ENCODE measurements around the gene STIM1.
A peak's percentile ranks its signal among the peaks of the same experiment; 100 is the strongest.

Gene STIM1

DNA sequence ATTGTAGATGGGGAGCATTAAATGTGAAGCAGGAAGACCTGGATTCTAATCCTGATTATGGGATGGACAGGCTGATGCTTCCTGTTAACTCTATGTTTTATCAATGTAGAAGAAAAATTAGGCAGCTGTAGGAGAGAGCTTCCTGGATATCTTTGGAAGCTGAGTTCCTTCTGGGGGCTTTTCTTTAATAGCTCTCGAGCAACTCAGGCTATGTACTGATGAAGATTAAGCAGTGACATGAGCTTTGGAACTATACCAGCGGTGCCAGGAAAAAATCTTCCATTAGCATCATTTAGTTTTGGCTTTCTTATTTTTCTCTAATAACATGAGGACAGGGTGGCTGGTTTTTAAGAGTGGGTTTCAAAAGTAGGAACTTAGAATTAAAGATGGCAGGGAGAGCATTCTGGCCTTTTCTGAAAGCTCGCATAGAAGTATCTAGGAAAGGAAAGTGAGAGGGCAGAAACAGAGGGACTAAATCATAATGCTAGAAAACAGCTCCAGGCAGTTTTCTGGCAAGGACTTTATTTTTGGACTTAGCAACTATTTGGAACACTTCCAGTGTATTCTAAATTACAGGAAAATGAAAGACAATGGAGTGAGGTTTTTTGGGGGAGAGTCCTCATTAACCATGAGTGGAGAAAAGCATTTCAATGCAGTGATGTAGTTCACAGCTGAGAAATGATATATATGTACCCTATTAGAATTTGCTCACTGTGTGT lies 169.9 kb downstream of the STIM1 start:
- Histone ChIP-seq H2AFZ (ENCODE audit: low read length, unreplicated experiment) (no peak overlapping the region), H3K27me3 (ENCODE audit: insufficient read depth, low read length) (no peaks in the 10 kb centered on the region), H3K27ac (ENCODE audit: low read depth, low read length) (peak overlapping the region; percentile 43; the same call in 1 of the 2 replicates), H3K4me1 (ENCODE audit: control insufficient read depth, insufficient read depth, low read length, unreplicated experiment) (peaks cover 6% of the 10 kb centered on the region), H3K4me3 (ENCODE audit: low read depth, low read length) (no peak overlapping the region), H3K79me2 (ENCODE audit: control insufficient read depth, insufficient read depth, low read length, unreplicated experiment) (no peaks in the 10 kb centered on the region), H3K36me3 (ENCODE audit: insufficient read depth, low read length) (peaks cover 8% of the 10 kb centered on the region; the same call in 1 of the 2 replicates)

DNA sequence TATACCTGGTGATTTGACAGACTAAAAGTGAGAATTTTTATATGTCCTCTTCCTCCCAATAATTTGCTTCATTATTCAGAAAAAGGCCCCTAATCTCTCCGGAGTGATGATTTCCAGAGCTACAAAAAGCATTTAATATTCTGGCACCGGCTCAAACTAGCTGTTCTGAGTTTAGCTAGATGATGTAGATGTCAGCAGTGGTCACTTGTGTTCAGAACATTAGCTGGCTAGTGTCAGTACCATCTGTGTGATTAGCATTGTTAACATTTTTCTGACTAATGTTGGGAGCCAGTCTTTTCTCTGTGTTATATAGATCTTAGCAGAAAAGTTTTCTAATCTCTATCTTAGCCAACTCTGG lies 170.5 kb downstream of the STIM1 start:
- Histone ChIP-seq H3K79me2 (ENCODE audit: control insufficient read depth, insufficient read depth, low read length, unreplicated experiment) (no peaks in the 10 kb centered on the region), H3K27ac (ENCODE audit: low read depth, low read length) (peak overlapping the region; percentile 43; the same call in 1 of the 2 replicates), H3K27me3 (ENCODE audit: insufficient read depth, low read length) (no peaks in the 10 kb centered on the region), H2AFZ (ENCODE audit: low read length, unreplicated experiment) (no peak overlapping the region), H3K4me1 (ENCODE audit: control insufficient read depth, insufficient read depth, low read length, unreplicated experiment) (peaks cover 6% of the 10 kb centered on the region), H3K36me3 (ENCODE audit: insufficient read depth, low read length) (peaks cover 8% of the 10 kb centered on the region; the same call in 1 of the 2 replicates), H3K4me3 (ENCODE audit: low read depth, low read length) (no peak overlapping the region)

DNA sequence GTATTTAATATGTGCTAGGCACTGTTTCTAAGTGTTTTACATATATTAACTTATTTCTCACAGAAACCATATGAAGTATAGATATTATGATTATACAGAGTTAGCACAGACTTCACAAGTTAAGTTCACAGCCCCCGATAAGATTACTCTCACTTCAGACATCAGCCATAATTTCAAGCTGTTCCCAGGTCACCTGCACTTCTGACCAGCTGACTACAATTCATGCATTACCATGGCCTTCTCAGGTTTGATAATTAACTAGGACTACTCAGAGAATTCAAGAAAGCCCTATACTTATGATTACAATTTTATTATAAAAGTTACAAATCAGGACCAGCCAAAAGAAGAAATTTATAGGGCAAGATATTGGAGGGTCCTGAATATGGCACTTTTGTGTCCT lies 170.9 kb downstream of the STIM1 start:
- Histone ChIP-seq H3K79me2 (ENCODE audit: control insufficient read depth, insufficient read depth, low read length, unreplicated experiment) (no peaks in the 10 kb centered on the region), H3K4me3 (ENCODE audit: low read depth, low read length) (no peak overlapping the region), H3K36me3 (ENCODE audit: insufficient read depth, low read length) (peaks cover 8% of the 10 kb centered on the region; the same call in 1 of the 2 replicates), H2AFZ (ENCODE audit: low read length, unreplicated experiment) (no peak overlapping the region), H3K27me3 (ENCODE audit: insufficient read depth, low read length) (no peaks in the 10 kb centered on the region), H3K27ac (ENCODE audit: low read depth, low read length) (0 out of 2 replicates have a peak overlapping the region, but pooled peaks have one; percentile 43), H3K4me1 (ENCODE audit: control insufficient read depth, insufficient read depth, low read length, unreplicated experiment) (peaks cover 6% of the 10 kb centered on the region)

DNA sequence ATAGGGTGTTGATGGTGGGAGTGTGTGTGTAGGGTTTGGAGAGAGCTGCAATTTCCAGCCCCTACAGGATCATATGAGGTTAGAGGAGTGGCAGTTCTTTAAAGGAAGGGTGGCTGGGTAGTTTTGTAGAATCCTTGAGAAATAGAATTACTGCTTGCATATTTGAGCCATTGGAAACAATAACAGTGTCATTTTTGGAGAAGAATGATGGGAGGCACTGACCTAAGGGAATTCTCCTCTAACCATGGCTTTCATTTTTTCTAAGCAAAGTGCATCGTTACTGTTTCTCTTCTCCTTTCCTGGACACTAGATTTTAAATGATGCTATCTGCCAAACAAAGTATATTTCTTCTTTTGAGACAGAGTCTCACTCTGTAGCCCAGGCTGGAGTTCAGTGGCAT lies 172.3 kb downstream of the STIM1 start:
- peaks cover 8% of the 10 kb centered on the region; the same call in 1 of the 2 replicates for H3K36me3 ChIP-seq (ENCODE audit: insufficient read depth, low read length)
- H3K27me3 ChIP-seq (ENCODE audit: insufficient read depth, low read length), result no peaks in the 10 kb centered on the region
- no peak overlapping the region for H3K4me3 ChIP-seq (ENCODE audit: low read depth, low read length)
- H3K79me2 ChIP-seq (ENCODE audit: control insufficient read depth, insufficient read depth, low read length, unreplicated experiment), result no peaks in the 10 kb centered on the region
- no peak overlapping the region for H3K27ac ChIP-seq (ENCODE audit: low read depth, low read length)
- no peak overlapping the region for H2AFZ ChIP-seq (ENCODE audit: low read length, unreplicated experiment)
- peaks cover 6% of the 10 kb centered on the region for H3K4me1 ChIP-seq (ENCODE audit: control insufficient read depth, insufficient read depth, low read length, unreplicated experiment)

DNA sequence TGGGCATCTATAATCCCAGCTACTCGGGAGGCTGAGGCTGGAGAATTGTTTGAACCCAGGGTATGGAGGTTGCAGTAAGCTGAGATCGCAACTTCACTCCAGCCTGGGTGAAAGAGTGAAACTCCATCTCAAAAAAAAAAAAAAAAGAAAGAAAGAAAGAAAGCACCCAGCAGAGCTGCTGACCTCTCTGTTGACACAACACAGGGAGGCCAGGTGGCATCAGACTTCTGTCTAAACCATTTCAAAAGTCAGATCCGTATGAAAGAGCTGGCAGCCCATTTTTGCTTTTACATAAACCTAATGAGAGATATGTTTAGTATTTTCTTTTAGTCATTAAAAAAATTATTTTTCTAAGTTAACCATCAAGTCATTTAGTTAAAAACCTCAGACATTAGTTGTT lies 174.7 kb downstream of the STIM1 start:
- Histone ChIP-seq H3K36me3 (ENCODE audit: insufficient read depth, low read length) (peaks cover 8% of the 10 kb centered on the region; the same call in 1 of the 2 replicates), H2AFZ (ENCODE audit: low read length, unreplicated experiment) (no peak overlapping the region), H3K79me2 (ENCODE audit: control insufficient read depth, insufficient read depth, low read length, unreplicated experiment) (no peaks in the 10 kb centered on the region), H3K27ac (ENCODE audit: low read depth, low read length) (no peak overlapping the region), H3K4me1 (ENCODE audit: control insufficient read depth, insufficient read depth, low read length, unreplicated experiment) (peaks cover 6% of the 10 kb centered on the region), H3K4me3 (ENCODE audit: low read depth, low read length) (no peak overlapping the region), H3K27me3 (ENCODE audit: insufficient read depth, low read length) (no peaks in the 10 kb centered on the region)

DNA sequence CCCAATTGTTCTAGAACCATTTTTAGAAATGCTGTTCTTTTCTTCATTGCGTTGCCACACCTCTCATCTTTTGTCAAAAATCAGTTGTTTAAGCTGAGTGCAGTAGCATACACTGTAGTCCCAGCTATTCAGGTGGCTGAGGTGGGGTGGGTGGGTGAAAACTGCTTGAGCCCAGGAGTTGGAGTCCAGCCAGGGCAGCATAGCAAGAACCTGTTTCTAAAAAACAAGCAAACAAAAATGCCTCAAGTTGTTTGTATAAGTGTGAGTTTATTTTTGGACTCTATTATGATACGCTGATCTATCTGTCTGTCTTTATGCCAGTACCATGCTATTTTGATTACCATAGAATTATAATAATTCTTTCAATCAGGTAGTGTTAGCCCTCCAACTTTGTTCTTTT lies 176.6 kb downstream of the STIM1 start:
- Histone ChIP-seq H3K27me3 (ENCODE audit: insufficient read depth, low read length) (no peaks in the 10 kb centered on the region), H3K79me2 (ENCODE audit: control insufficient read depth, insufficient read depth, low read length, unreplicated experiment) (no peaks in the 10 kb centered on the region), H3K36me3 (ENCODE audit: insufficient read depth, low read length) (no peaks in the 10 kb centered on the region), H2AFZ (ENCODE audit: low read length, unreplicated experiment) (no peak overlapping the region), H3K27ac (ENCODE audit: low read depth, low read length) (no peak overlapping the region), H3K4me1 (ENCODE audit: control insufficient read depth, insufficient read depth, low read length, unreplicated experiment) (no peaks in the 10 kb centered on the region), H3K4me3 (ENCODE audit: low read depth, low read length) (no peak overlapping the region)

DNA sequence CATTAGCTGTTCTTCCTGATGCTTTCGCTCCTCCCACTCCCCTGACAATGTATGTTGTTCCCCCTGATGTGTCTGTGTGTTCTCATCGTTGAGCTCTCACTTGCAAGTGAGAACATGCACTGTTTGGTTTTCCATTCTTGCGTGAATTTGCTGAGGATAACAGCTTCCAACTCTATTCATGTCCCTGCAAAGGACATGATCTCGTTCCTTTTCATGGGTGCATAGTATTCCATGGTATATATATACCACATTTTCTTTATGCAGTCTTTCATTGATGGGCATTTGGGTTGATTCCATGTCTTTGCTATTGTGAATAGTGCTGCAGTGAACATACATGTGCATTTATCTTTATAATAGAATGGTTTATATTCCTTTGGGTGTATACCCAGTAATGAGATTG lies 180.5 kb downstream of the STIM1 start:
- no peak overlapping the region for H3K27ac ChIP-seq (ENCODE audit: low read depth, low read length)
- no peaks in the 10 kb centered on the region for H3K79me2 ChIP-seq (ENCODE audit: control insufficient read depth, insufficient read depth, low read length, unreplicated experiment)
- H3K27me3 ChIP-seq (ENCODE audit: insufficient read depth, low read length), result no peaks in the 10 kb centered on the region
- no peak overlapping the region for H3K4me3 ChIP-seq (ENCODE audit: low read depth, low read length)
- H3K4me1 ChIP-seq (ENCODE audit: control insufficient read depth, insufficient read depth, low read length, unreplicated experiment), result no peaks in the 10 kb centered on the region
- H3K36me3 ChIP-seq (ENCODE audit: insufficient read depth, low read length), result no peaks in the 10 kb centered on the region
- no peak overlapping the region for H2AFZ ChIP-seq (ENCODE audit: low read length, unreplicated experiment)

DNA sequence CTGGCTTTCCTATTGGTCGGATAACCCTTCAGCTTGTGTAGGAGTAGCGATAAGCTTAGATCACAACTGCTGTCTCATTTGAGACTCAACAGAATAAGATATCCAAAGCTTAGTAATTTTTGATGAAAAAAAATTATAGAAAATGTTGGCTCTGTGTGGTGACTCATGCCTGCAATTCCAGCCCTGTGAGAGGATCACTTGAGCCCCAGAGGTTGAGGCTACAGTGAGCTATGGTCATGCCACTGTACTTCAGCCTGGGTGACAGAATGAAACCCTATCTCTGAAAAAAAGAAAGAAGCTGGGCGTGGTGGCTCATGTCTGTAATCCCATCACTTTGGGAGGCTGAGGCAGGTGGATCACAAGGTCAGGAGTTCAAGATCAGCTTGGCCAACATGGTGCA lies 183.5 kb downstream of the STIM1 start:
- Histone ChIP-seq H3K79me2 (ENCODE audit: control insufficient read depth, insufficient read depth, low read length, unreplicated experiment) (no peaks in the 10 kb centered on the region), H3K27me3 (ENCODE audit: insufficient read depth, low read length) (no peaks in the 10 kb centered on the region)

DNA sequence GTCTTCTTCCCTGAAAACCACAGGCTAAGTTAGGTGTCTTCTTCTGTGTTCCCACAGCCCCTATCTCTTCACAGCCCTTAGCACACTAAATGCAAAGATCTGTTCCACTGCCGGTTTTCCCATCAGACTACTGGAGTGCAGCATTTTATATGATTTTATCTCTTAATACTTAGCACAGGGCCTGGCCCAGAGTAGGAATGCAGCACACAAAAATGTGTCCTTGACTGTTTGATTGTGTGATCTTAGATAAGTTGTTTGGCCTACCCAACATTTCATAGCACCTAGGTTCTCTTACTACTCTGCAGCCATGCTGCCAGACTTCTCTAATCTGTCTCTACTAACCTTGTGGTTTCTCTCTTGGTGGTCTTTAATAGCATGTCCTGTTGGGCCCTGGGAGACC lies 185.0 kb downstream of the STIM1 start:
- Histone ChIP-seq H2AFZ (ENCODE audit: low read length, unreplicated experiment) (no peak overlapping the region), H3K4me1 (ENCODE audit: control insufficient read depth, insufficient read depth, low read length, unreplicated experiment) (peaks cover 13% of the 10 kb centered on the region), H3K79me2 (ENCODE audit: control insufficient read depth, insufficient read depth, low read length, unreplicated experiment) (no peaks in the 10 kb centered on the region), H3K4me3 (ENCODE audit: low read depth, low read length) (no peak overlapping the region), H3K36me3 (ENCODE audit: insufficient read depth, low read length) (no peaks in the 10 kb centered on the region), H3K27me3 (ENCODE audit: insufficient read depth, low read length) (no peaks in the 10 kb centered on the region), H3K27ac (ENCODE audit: low read depth, low read length) (no peak overlapping the region)

More for the DNA sequence above, 183.5 kb downstream of the STIM1 start:
- peaks cover 3% of the 10 kb centered on the region for H3K4me1 ChIP-seq (ENCODE audit: control insufficient read depth, insufficient read depth, low read length, unreplicated experiment)
- H3K27ac ChIP-seq (ENCODE audit: low read depth, low read length), result no peak overlapping the region
- H3K4me3 ChIP-seq (ENCODE audit: low read depth, low read length), result no peak overlapping the region
- no peaks in the 10 kb centered on the region for H3K36me3 ChIP-seq (ENCODE audit: insufficient read depth, low read length)
- no peak overlapping the region for H2AFZ ChIP-seq (ENCODE audit: low read length, unreplicated experiment)

DNA sequence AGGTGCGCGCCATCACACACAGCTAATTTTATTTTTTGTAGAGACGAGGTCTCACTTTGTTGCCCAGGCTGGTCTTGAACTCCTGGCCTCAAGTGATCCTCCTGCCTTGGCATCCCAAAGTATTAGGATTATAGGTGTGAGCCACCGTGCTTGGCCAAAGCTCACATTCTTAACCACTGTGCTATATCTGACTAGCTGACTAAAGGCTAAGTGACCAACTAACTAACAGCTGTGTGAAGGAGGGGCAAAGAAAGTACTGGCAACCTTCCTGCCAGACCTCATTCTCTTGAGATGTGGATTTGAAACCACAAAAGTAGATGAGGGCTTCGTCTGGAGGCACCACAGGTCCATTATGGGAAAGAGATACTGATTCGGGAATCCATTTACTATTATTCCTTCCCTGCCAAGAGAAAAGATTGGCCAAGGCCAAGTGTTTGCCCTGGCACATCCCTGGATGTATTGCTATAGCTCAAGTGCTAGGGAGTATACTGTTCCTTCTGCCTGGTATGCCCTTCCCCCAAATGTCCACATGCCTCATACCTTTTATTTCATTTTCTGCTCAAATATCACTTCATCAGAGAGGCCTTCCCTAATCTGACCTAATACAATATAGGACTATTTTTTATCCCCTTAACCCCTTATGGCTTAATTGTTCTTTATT lies 186.4 kb downstream of the STIM1 start:
- Histone ChIP-seq H3K36me3 (ENCODE audit: insufficient read depth, low read length) (no peaks in the 10 kb centered on the region), H3K4me1 (ENCODE audit: control insufficient read depth, insufficient read depth, low read length, unreplicated experiment) (peaks cover 13% of the 10 kb centered on the region), H3K4me3 (ENCODE audit: low read depth, low read length) (no peak overlapping the region), H3K27me3 (ENCODE audit: insufficient read depth, low read length) (no peaks in the 10 kb centered on the region), H3K27ac (ENCODE audit: low read depth, low read length) (no peak overlapping the region), H2AFZ (ENCODE audit: low read length, unreplicated experiment) (no peak overlapping the region), H3K79me2 (ENCODE audit: control insufficient read depth, insufficient read depth, low read length, unreplicated experiment) (no peaks in the 10 kb centered on the region)
